COR-L47 (cell line): ENCODE results near the gene RFX4.

Experiments used
- DNase-seq: peaks from one replicate; lab custom pipeline; 2025; lab: John Stamatoyannopoulos, UW

RFX4 gene

DNA sequence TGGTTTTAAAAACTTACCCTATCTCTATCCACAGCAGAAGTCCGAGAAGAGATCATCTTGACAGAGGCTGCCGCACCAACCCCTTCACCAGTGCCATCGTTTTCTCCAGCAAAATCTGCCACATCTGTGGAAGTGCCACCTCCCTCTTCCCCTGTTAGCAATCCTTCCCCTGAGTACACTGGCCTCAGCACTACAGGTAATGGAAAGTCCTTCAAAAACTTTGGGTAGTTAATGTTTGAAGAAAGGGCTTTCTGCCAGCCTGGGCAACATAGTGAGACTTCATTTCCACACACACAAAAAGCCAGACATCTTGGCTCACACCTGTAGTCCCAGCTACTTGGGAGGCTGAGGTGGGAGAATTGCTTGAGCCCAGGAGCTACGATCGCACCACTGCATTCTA lies 150.1 kb downstream of the RFX4 start:
- DNase-seq: no peak

DNA sequence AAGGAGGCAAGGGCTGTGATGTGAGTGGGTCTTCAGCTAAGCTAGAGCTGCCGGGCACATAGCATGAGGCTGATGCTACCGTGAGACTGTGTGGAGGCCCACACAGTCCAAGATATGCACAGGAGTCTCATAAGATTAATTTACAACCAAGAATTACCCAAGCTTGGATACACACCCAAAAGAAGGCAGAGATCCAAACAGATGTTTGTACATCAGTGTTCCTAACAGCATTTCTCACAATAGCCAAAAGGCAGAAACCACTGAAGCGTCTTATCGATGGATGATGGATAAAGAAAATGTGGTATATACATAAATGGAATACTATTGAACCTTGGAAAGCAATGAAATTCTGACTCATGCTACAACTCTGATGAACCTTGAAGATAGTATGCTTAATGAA lies 150.9 kb downstream of the RFX4 start:
- no peak for DNase-seq

- DNase-seq: no peak
Observed at GRCh38 chr12:106736051-106736957, 153.5 kb downstream of the RFX4 start.

- DNase-seq: no peak
Observed at GRCh38 chr12:106739318-106739717, 156.5 kb downstream of the RFX4 start.

DNA sequence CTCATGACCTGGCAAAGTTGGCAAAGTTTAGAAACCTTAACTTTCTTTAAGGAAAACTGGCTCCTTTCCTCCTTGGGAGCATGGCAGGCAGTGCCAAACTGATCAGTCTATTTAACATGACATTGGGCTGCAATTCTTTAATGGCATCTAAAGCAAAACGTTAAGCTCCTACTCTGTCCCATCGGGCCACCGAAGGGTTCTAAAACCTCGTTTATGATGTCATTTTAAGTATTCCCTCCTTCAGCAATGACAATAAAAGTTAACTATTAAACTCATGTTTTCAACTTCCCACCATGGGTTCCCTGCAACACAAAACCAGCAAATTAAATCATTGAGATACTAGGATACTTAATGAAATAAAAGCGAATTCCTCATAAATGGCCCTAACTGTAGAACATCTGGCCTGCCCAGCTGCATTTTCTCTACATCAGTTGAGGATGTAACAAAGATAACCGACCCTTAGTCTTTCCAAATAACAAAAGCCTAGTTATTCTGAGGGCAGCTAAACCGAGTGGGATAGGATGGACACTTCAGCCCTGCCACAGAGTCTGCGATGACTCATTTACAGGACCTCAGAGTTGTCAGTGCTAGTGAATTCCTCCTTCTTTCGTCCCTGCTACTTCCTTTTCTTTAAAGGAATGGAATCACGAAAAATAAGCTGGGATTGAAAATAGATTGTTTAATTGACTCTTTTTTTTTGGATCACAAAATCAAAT lies 157.2 kb downstream of the RFX4 start:
- no peak for DNase-seq

GRCh38 chr12:106740818-106741217 lies 158.0 kb downstream of the RFX4 start:
- DNase-seq: no peak

- DNase-seq: no peak
Observed at GRCh38 chr12:106741247-106741646, 158.4 kb downstream of the RFX4 start.

DNA sequence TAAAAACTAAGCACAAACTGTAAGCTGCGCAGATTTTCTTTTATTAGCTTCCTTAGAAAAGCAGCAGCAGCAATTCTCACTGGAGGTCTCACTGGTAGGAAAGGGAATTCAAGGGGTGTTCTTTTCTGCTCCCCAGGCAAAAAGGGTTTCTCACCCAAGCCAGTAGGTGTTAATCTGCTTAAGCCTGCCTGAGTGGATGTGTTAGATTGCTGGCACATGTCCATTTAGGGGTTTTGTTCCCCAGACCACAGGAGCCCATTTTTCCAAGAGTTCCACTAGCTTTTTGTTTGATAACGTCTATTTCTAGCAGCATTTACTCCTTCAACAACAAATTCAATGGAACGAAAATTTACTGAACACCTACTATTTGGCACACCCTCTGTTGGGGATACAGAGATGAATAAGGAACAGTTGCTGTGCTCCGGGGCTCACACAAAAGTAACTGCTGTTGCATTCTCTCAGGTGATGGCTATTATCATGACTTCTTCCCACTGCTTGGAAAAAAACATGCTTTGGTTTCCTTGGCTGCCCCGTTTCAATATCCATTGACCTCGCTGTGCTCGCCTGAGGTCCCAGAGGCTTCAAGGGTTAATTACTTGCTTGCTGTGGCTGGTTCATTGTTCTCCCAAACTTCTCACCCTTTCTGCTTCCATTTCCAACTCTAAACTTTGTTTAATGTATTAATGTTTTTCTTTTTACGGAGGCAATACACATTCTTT lies 160.6 kb downstream of the RFX4 start:
- DNase-seq: no peak

GRCh38 chr12:106744600-106744999 lies 161.8 kb downstream of the RFX4 start:
- DNase-seq: no peak

DNA sequence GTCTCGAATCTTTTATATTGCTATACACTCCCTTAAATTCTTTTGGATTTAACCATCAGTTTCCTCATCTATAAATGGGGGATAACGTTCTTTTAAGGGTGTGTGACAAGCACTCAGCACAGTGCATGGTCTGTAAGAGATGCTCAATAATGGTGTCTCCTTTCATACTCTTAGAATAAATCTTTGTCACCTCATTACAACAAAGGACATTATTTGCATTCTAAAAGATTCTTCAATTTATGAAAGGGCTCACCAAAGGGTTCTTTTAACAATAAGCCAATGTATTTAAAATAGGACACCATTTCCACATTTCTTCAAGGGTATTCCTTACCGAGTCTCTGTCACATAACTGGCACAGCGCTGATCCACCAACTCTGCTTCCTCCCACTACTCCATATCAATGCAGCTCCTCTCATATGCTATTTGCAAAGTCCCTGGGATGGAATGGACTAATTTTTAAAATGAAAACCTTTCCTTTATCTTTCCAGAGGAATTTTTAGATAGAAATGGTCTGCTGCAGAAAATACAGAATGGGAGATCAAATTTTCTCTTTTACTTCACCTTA lies 162.5 kb downstream of the RFX4 start:
- no peak for DNase-seq

GRCh38 chr12:106747973-106748436 lies 165.2 kb downstream of the RFX4 start:
- DNase-seq: no peak

DNA sequence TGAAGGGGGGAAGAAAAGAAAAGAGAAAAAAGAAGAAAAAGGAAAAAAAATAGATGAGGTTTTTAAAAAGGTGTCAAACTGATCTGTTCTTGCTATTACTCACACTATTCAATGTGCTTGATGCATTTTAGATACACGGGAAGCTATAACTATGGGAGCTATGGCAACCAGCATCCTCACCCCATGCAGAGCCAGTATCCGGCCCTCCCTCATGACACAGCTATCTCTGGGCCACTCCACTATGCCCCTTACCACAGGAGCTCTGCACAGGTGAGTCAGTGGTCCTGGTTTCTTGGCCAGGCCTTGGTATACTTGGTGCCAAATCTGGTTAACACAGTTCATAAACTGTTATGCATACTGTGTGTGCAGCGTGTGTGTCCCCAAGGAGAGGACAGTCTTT lies 167.7 kb downstream of the RFX4 start:
- DNase-seq: no peak

- DNase-seq: no peak
Observed at GRCh38 chr12:106753526-106753925, 170.7 kb downstream of the RFX4 start.

GRCh38 chr12:106754331-106754730 lies 171.5 kb downstream of the RFX4 start:
- DNase-seq: no peak

DNA sequence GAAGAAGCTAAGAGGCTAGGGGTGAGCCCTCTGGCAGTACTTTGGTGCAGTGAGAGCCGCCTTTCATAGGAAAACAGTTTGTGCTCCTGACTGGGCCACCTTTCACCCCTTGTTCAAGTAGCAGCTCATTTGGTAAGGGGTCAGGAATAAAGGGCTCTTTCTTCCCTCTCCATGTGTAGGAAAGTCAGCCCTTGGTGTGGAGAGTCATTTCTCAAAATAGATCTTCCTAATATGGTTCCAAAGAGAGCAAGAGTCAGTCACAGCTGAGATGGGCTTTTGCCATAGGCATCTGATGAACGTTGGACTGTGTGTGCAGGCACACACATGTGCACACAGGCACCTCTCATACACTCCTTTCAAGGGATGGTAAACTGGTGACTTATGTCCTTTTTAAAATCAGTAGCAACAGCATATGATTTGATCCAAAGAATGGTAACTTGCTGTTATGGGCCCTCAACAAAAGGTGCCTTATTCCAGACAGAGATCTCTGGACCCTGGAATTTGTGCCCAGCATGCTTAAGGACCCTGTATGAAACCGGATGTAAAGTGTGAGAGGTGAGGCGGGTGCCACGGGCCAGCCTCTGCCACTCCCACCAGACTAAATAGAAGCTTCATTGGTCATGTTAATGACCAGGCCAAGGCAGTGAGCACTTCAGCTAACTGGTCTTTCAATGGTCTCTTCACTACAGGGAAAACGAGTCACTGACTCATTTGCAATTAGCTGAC lies 175.0 kb downstream of the RFX4 start:
- no peak for DNase-seq

GRCh38 chr12:106758349-106759110 lies 175.7 kb downstream of the RFX4 start:
- DNase-seq: no peak

DNA sequence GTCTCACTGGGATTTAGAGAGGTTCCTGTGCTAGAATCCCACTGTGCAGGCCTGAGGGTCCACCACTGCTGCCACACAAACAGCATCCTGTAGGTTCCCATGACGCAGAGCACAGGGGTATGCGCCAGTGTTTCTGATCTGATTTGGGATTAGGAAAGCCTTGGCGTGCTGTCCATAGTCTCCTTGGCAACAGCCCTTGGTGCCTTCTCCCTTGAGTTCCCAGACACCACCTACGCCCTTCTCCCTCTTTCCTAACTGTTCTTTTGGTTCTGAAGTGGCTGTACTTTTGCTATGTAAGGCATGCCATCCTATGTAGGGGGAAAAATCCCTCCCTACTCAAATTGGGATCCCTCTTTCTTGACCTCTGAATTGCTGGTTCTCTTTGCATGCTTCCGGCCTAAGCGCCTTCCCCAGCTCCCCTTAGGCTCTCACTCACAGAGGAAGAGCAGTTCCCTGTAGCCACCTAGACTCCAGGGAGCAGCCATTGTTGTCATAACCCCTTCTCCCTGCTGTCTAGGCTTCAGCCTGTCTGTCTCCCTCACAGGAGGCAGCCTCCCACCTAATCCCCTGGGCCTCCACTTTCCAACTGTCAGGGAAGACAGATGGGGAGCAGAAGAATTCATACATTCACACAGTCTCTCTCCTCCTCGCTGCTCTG lies 176.9 kb downstream of the RFX4 start:
- no peak for DNase-seq

DNA sequence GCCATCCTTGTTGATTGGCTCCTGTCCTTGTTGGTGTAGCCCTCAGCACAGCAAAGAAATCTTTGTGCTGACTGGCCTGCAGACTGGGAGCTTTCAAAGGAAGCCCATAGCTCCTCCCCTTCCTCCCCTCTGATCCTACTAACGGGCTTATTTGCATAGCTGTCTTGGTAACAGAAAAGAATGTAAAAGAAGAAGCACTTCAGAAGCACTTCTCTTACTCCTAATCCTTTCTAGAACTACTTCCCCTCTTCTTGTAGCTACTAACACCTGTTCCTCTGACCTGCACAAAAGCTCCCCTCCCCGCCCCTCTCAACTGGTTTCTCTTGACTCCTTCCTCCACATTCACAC lies 177.4 kb downstream of the RFX4 start:
- no peak for DNase-seq

DNA sequence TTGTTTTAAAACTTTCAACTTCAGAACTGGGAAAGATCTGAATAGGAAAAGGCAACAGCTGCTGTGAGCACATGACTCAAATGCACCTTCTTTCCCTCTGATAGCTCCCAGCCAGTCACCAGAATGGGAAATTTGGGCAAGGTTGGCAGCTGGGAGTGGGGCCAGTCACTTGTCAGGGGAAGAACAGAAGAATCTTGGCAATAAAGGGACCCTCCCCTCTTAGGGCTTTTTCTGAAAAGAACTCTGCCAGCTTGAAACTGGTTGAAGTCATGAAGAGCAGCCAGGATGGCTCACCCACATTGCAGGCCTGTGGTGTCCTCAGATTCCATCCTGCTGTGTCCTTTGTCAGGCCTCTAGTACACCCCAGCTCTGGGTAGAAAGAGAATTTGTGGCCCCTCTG lies 181.4 kb downstream of the RFX4 start:
- no peak for DNase-seq

DNA sequence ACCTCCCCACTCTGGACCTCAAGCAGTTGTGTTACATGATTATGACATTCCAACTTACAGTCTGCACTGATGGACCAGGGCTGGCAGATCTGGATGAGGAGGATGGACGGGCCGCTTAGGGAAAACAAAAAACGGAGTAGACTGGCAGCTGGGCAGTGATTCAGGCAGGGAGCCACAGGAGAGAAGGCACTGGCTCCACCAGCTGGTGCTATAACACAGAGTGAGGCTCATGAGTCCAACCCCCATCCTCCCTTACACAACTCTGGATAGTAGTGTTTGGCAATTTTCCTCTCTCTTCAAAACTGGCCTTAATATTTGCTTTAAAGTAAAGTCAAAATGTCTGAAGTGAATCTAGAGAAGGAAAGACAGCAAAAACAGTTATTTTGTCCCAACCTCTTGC lies 181.9 kb downstream of the RFX4 start:
- no peak for DNase-seq
